ENCODE measurements around the gene TNRC6A.
A peak's percentile ranks its signal among the peaks of the same experiment; 100 is the strongest.
"Not testable (repeated sequence)": the region's sequence is repeated elsewhere in the genome, so short reads cannot be mapped to it uniquely, and the experiment has no call there.

The TNRC6A gene

GRCh38 chr16:24734382-24734781 lies 4.9 kb downstream of the TNRC6A start:
- in situ Hi-C loops (cut with HindIII; ENCODE audit: low sequenced_read_pairs), result no loop called here
- DNase-seq (ENCODE audit: low read depth, low spot score), result no peak
- no peak overlapping the region for H3K4me3 ChIP-seq (ENCODE audit: low read depth, low read length)
- TF ChIP-seq CTCF (IDR thresholded peaks at IDR 0.05; ENCODE audit: low read depth, low read length), result no peak

- in situ Hi-C loops (cut with HindIII; ENCODE audit: low sequenced_read_pairs), result no loop called here
- H3K4me3 ChIP-seq (ENCODE audit: low read depth, low read length), result no peak overlapping the region
- TF ChIP-seq CTCF (IDR thresholded peaks at IDR 0.05; ENCODE audit: low read depth, low read length), result no peak
- no peak for DNase-seq (ENCODE audit: low read depth, low spot score)
Measured at GRCh38 chr16:24736758-24737157, 7.3 kb downstream of the TNRC6A start.

GRCh38 chr16:24737391-24737871 lies 8.0 kb downstream of the TNRC6A start:
- in situ Hi-C loops (cut with HindIII; ENCODE audit: low sequenced_read_pairs), result no loop called here
- TF ChIP-seq CTCF (IDR thresholded peaks at IDR 0.05; ENCODE audit: low read depth, low read length), result no peak
- DNase-seq (ENCODE audit: low read depth, low spot score), result peak; percentile 57
- H3K4me3 ChIP-seq (ENCODE audit: low read depth, low read length), result no peak overlapping the region

- no peak overlapping the region for H3K4me3 ChIP-seq (ENCODE audit: low read depth, low read length)
- in situ Hi-C loops (cut with HindIII; ENCODE audit: low sequenced_read_pairs), result no loop called here
- TF ChIP-seq CTCF (IDR thresholded peaks at IDR 0.05; ENCODE audit: low read depth, low read length), result no peak
- DNase-seq (ENCODE audit: low read depth, low spot score), result no peak
Measured at GRCh38 chr16:24737916-24738594, 8.6 kb downstream of the TNRC6A start.

GRCh38 chr16:24738895-24739294 lies 9.4 kb downstream of the TNRC6A start:
- in situ Hi-C loops (cut with HindIII; ENCODE audit: low sequenced_read_pairs), result no loop called here
- H3K4me3 ChIP-seq (ENCODE audit: low read depth, low read length), result no peak overlapping the region
- no peak for TF ChIP-seq CTCF (IDR thresholded peaks at IDR 0.05; ENCODE audit: low read depth, low read length)
- no peak for DNase-seq (ENCODE audit: low read depth, low spot score)

GRCh38 chr16:24741862-24742261 lies 12.4 kb downstream of the TNRC6A start:
- no peak for DNase-seq (ENCODE audit: low read depth, low spot score)
- TF ChIP-seq CTCF (IDR thresholded peaks at IDR 0.05; ENCODE audit: low read depth, low read length), result no peak
- no peak overlapping the region for H3K4me3 ChIP-seq (ENCODE audit: low read depth, low read length)
- in situ Hi-C loops (cut with HindIII; ENCODE audit: low sequenced_read_pairs), result no loop called here

GRCh38 chr16:24742610-24743009 lies 13.2 kb downstream of the TNRC6A start:
- in situ Hi-C loops (cut with HindIII; ENCODE audit: low sequenced_read_pairs); H3K4me3 ChIP-seq (ENCODE audit: low read depth, low read length); DNase-seq (ENCODE audit: low read depth, low spot score): not testable (repeated sequence)

Measured in astrocyte of the spinal cord (primary cell).